A549 treated with AZD2906 at 1 μM for 4 hours (cell line): Measurements from ENCODE around the gene SLC18B1. TPM values are rescaled to one million over a fixed set of nuclear protein-coding genes. Genes with fewer than 3 reads are reported as not detected.

Experiments used
- total RNA-seq: library from RNA; stranded (reverse); fragments of 200-300 nt; extraction: Qiagen RNA extraction; gene quantifications from 5 replicates; pipeline ENCODE4 v1.2.3, GENCODE V29; 2022

SLC18B1 gene
- total RNA-seq, result 4.0 to 4.7 TPM (median 4.3 TPM) in 5 replicates

GRCh38 chr6:132797951-132798868, at the start of gene SLC18B1:
TSS of gene SLC18B1 (minus strand) at chr6:132798637. CDS start at chr6:132798456, 181 bp downstream.

Other genes starting within 250 kb of the SLC18B1 start
- not detected in 5 replicates for gene TAAR8, start 246.0 kb downstream of the SLC18B1 start, total RNA-seq
- not detected in 5 replicates for gene TAAR6, start 228.3 kb downstream of the SLC18B1 start, total RNA-seq
- not detected in 5 replicates for gene TAAR5, start 208.9 kb downstream of the SLC18B1 start, total RNA-seq
- not detected in 5 replicates for gene TAAR2, start 174.4 kb downstream of the SLC18B1 start, total RNA-seq
- not detected in 5 replicates for gene TAAR1, start 139.5 kb downstream of the SLC18B1 start, total RNA-seq
- 0.02 to 0.08 TPM (median 0.07 TPM) in 5 replicates for gene VNN1, start 84.6 kb downstream of the SLC18B1 start, total RNA-seq
- not detected in 5 replicates for gene VNN2, start 40.7 kb downstream of the SLC18B1 start, total RNA-seq
- gene RPS12, start 15.9 kb upstream of the SLC18B1 start, total RNA-seq, result 1,746 to 2,011 TPM (median 1,905 TPM) in 5 replicates